Erythroblast (primary cell): ENCODE results near the gene IKBIP.
A peak's percentile ranks its signal among the peaks of the same experiment; 100 is the strongest.

Experiments
- GATA1 ChIP-seq: IDR thresholded peaks from 2 replicates; pipeline ENCODE4 v1.6.1; 2011; ENCODE audit warnings: low read depth, mild to moderate bottlenecking, control low read depth, low read length, moderate library complexity
- POLR2A ChIP-seq: IDR thresholded peaks from 2 replicates; pipeline ENCODE4 v1.6.1; 2011; ENCODE audit warnings: mild to moderate bottlenecking, low read length

GRCh38 chr12:98593351-98594049 is 51.1 kb downstream of the IKBIP start, which contains the start of gene SLC25A3:
- TF ChIP-seq POLR2A (peak; percentile 97), GATA1 (no peak)
